Measurements from ENCODE around the gene EML2.
A peak's percentile ranks its signal among the peaks of the same experiment; 100 is the strongest.

The EML2 gene

DNA sequence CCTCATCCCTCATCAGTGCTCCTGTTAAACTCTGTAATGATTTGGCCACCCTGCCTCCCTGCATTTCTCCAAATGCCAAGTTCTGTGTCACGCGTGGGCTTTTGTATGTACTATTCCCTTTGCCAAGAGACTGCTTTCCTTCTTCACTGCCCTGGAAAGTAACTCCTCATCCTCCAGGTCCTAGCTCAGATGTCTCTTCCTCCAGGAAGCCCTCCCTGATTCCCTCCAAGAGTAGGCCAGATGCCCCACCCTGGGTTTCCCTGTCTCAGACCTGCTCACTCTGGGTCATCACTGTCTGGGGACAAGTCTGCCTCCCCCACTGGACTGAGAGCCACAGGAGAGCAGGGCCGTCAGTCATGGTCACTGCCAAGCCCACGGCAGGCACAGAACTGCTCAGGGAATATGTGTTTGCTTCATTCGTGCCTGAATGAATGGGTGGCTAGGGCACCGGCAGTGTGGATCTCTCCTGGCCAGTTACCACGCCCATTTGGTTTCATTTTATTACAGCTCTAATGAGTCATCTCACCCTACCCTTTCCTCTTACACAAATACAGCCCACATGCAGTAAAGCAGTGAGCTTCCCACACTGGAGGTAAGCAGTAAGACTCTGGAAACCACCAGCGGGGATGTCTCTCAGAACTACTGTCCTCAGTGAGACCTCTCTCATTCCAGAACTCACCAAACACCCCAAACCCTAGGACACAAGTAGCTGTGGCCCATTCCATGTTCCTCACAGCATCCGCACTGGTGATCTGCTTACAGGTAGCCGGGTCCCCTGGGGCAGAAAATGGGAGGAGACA is 25.1 kb downstream of the EML2 start:
- no peak for DNase-seq

DNA sequence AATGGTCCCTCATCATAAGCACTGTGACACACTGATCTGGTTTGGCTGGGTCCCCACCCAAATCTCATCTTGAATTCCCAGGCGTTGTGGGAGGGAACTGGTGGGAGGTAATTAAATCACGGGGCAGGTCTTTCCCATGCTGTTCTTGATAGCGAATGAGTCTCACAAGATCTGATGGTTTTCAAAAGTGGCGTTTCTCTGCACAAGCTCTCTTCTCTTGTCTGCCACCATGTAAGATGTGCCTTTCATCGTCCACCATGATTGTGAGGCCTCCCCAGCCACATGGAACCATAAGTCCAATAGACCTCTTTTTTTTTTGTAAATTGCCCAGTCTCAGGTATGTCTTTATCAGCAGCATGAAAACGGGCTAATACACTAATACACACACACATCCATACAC is 30.2 kb downstream of the EML2 start:
- no peak for DNase-seq

DNA sequence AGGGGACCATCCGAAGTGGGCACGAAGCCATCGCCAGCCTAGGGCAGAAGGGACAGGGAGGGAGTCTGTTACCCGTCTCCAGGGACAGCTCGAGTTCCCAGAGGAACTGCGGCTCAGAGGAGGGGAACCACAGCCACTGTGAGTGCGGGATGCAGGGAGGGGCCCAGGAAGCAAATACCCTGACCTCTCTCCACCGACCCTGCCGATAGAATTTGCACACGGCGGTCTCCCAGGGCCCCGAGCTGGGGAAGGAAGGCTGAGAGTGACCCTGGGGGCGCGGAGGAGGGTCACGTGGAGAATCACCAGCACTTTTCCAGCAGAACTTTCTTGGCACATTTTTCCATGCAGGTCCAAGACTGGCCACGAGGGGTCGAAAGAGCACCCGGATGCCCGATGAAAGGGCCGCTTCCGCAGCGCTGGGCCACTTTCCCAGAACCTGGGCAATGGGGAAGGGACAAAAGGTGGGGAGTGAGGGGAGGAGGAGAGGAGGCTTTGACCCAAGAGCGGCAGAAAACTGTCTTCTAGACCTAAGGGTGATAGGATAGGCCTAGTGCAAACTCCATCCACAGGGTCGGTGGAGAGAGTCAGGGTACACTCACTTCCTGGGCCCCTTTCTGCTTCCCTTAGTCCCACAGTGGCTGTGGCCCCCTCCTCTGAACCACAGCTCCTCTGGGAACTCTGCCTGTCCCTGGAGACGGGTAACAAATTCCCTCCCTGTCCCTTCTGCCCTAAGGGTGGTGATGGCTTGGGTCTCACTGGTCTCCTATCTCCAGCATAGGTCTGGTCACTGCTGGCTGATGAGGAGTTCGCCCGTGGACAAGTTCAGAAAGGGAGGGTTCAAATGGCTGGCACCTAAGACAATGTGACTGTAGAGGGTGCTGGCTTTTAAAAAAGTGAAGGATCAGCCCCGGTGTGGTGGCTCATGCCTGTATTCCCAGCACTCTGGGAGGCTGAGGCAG is 31.8 kb downstream of the EML2 start:
- DNase-seq, result peak; percentile 43

DNA sequence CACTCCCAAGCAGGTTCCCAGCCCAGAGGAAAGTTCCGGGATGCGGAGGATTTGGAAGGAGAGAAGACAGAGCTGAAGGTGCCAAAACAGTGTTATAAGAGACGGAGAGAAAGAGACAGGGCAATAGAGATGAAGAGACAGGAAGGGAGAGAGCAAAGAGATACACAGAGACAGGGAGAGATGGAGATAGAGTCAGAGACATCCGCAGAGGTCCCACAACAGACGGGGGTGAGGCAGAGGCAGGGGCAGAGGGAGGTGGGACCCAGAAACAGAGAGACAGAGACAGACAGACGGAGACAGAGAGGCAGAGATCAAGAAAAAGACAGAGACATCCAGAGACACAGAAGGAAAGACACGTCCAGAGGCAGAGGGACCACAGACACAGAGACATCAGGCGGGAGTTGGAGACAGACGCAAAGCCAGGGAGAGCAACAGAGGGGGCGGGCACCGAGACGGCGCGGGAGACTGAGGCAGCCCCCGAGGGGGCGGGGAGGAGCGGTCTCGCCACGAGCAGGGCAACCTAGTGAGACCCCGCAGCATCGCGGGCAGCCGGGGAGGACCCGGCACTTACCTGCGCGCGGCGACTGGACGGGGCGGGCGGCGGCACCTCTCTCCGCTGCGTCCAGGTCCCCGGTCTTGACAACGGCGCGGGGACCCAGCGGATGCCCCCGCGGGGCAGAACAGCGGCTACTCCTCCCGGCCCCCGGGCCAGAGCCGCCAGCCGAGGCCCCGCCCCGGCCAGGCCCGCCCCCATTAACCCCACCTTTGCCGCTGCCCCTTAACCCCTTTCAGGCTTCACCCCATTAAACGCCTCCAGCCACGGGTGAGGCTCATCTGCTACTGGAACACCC is 37.4 kb downstream of the EML2 start, which contains the start of gene GPR4:
Gene GPR4 (minus strand): TSS at position 689 of the 851 bp plus-strand sequence. CDS start 10,346 bp downstream, outside the sequence.
- no peak for DNase-seq

DNA sequence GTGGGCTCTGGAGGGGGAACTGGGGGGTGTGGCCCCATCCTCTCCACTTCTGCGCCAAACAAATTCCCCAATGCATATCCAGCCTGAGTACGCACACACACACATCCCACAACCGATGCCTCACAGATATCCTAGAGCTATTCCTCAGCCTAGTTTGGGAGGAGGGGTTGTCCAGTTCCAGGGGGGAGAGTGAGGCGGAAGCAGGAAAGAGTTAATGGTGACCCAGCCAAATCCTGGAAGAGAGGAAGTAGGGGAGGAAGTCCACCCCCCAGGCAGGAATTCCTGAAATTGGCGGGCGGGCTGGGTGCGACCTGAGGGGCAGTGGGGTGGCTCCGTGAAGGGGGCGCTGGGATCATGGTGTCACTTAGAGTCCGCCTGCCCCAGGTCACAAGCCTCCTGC is 38.1 kb downstream of the EML2 start:
- DNase-seq, result no peak

DNA sequence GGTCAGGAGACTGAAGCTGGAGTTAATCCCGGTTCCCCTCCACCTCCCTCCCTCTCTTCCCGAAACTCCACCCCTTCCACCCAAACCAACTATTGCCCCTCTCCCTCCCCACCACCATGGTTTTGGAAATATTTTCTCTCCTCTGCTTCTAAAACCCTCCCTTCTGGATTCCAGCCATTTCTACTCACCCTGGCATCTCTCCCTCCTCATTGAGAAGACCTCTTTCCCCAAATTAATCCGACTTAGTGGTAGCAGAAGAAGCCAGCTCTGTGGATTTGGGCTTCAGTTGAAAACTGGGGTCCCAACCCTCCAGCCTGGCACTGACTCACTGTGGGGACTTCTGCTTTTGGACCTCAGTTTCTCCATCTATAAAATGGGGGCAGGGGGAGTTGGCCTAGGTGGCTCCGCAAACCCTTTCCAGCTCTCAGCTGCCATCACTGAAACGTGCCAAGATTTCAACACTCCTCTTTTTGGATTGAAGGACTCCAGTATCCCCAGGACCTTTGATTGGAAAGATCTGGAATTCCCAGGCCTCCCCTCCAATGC is 38.8 kb downstream of the EML2 start:
- DNase-seq, result no peak

DNA sequence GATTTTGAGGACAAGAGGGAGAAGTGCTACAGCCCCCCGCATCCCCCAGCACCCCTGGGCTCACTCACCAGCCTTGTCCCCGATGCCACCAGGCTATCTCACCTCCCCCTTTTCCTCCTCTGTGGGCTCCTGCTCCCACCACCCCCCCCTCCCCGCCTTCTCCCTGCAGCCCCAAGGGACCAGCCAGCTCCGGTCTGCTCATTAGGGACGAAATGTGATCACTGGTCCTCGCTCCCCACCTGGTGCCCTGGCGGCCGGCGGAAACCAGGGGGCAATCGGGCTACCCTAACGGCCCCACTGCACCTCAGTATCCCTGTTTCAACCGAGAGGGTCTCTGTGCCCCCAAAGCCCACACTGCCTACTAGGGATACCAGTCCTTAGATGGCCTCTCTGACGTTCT is 39.9 kb downstream of the EML2 start:
- DNase-seq, result no peak

DNA sequence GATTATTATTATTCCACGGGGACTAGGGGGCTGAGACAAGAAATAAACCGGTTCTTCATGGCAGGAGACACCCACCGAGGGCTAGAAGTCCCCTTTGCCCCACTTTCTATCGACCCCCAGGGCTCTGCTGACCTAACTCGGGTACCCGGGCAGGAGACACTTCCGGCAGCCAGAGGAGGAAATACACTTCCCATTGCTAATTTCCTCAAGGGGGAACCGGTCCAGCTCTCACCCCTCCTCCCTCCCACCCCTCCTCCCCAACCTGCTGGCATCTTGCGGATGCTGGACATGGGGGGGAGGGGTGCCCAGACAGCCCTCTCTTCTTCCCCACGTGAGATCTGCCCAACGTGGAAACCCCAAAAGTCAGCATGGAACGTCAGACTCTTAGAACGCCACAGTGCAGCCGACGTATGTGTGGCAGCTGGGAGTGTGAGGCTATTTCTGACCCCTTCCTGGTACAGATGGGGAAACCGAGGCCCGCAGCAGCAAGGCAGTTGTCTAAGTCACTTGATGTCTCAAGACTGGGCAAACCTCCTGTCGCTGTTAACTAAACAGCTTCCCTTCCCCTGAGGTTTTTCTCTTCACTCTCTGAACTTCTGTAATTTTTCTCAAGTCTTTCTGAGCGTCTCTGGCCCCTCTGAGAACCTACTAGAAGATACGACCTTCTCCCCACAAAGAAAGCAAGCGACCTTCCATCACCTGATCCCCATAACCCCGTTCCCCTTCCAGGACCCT is 40.8 kb downstream of the EML2 start:
- no peak for DNase-seq

DNA sequence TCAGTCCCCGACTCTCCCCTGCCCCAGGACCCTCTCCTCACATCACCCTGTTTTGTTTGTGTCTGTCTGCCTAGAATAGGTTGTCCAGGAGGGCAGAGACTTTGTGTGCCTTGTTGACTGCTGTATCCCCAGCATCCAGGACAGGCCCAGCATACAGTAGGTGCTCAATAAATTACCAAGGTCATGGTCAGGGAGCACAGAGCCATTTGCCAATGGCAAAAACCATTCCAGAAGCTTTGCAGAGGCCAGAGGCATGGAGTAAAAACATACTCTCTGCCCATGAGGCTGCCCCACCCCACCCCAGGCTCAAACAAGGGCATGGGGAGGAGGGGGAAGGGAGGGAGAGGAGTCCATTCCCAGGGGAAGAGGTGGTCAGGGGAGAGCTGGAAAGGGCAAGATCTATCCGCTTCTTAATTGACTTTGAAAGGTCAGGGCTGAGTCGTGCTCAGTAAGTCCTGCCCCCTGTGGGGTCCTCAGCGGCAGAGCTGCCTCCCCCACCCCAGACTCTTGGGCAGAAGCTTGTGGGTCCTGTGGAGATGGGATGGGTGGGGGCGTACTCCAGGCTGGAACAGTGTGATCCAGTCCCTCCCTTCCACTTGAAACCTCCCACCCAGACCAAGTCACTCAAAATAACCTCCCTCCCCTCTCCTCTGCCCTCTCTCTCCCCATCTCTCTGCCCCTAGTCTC is 41.6 kb downstream of the EML2 start:
- no peak for DNase-seq

DNA sequence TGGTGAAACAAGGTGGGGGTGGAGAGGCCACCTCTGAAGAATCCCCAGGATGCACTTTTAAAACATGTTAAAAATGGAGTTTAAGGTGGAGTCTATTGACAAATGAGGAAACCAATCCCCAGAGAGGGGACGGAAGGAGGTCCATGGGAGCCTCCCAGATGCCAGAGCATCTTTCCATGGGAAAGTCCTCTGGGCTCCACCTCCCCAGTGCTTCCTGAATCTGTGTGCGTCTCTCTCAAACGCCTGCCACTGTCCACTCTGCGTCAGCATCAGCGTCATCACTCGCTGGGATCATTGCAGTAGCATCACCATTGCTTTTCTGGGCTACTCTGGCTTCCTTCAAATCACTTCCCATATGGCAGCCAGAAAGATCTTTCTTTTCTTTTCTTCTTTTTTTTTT is 43.4 kb downstream of the EML2 start:
- no peak for DNase-seq

DNA sequence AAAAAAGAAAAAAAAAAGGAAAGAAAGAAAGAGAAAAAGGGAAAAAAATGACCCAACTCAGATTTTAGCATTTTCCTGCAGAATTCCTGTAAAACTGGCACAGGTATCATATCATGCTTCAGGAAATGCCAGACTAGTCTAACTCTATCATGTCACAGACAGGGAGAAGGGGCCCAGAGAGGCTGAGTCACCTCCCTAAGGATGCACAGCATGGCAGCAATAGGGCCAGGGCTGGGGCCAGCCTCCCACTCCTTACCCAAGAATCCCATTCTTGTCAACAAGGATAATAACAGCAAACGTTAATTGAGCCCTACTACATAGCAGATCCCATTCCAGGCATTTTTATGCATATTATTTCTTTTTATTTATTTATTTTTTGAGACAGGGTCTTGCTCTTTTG is 45.7 kb downstream of the EML2 start:
- no peak for DNase-seq

DNA sequence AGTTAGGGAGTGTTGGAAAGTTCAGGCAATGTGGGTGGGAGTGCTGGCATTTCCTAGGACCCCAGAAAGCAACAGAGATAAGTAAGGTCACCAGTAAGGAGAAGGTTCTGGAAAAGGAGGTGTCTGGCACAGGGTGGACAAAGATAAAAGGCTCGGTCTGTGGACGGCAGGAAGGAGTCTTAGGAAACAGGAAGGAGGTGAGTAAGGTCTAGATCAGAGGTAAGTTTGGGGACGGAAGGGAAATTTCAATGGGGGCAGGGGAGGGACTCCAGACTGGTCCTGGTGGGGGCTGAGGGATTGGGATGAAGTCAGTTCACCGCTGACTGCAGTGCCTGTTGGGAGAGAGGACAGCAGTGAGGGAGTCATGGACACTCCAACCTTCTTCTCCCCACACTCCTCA is 46.8 kb downstream of the EML2 start:
- no peak for DNase-seq

DNA sequence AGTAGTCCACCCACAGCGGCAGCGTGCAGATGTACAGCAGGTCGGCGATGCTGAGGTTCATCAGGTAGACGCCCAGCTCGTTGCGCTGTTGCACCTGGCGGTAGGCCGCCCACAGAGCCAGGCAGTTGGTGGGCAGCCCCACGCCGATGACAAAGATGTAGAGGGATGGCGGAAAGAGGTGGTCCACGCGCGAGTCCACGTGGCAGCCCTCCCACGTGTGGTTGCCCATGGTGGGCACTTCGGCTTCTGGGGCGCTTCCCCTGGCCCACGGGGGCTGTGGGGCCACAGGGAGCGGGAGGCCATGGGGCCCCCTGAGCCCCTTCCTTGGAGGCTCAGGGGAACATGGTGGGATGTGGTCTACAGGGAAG is 47.6 kb downstream of the EML2 start:
- no peak for DNase-seq

DNA sequence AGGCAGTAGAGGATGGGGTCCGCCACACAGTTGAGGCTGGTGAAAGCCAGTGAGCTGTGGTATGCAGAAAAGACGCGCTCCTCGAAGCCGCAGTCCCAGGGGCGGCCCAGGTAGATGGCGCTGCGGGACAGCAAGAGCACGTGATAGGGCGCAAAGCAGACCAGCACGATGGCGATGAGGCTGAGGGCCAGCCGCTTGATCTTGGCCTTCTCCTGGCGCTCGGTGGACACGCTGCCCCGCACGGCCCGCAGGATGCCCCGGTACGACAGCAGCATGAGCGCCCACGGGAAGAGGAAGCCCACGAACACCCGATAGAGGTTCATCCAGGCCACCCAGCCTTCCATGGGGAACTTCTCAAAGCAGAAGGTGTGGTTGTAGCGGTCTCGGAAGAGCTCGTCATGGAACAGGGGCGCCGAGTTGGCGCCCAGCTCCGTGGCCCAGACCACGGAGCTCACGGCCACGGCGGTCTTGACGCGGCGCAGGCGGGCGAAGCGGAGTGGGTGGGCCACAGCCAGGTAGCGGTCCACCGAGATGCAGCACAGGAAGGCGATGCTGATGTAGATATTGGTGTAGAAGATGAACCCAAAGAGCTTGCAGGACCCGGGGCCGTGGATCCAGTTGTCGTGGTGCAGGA is 48.1 kb downstream of the EML2 start:
- DNase-seq, result peak; percentile 14

DNA sequence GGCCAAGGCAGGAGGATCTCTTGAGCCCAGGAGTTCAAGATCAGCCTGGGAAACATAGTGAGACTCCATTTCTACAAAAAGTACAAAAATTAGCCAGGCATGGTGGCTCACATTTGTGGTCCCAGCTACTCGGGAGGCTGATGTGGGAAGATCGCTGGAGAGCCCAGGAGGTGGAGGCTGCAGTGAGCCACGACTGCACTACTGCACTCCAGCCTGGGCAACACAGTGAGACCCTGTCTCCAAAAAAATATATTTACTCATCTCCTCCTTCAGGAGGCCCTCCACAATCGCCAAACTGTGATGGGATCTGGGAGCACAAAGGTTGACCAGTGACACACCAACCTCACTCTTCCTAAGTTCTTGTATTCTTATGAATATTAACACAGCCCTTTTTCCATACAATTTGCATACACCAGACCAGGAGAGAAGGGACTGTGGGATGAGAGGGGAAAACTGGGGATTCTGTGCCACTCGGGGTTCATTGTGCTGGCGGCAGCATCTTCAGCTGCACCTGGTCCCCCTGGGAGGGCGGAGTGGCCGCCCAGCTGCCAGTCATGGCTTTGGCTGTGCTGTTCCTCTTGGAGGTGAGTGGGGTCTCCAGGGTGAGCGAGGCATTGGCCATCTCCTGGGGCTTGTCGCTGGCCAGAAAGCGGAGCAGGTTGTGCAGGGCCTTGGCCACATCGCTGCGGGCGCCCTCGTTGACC is 48.7 kb downstream of the EML2 start:
- no peak for DNase-seq

DNA sequence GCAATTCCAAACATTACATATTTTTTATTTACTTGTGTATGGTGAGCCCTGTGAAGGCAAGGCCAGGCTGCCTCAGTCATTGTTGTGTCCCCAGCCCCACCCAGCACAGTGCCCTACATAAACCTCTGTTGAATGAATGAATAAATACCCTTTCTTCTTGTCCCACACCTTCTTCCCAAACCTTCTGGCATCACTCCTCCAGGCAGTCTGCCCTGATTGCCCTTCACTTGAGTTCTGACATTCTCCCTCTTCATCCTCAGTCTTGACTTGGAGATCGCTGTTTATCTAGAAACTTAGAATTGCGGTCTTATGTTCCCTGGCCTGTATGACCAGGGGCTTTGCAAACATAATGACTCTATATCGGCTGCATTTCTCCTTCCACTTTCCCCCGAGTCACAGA is 49.4 kb downstream of the EML2 start:
- DNase-seq, result no peak

DNA sequence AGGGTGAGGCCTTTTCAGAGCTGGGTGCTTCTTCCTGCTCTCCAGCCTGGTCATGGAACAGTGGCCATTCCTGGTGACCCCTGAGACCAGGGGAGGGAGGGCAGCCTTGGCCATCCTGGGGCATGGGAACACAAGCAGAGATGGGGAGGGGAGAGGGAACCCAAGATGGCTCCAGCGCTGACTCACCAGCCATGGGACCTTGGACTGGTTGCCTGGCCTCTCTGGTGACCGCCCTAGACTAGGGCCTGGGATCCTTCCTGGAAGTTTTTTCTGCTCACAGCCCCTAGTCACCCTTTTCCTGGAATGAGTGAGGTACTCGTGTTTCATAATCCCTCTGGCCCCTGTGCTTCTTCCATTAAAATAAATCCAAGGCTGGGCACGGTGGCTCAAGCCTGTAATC is 51.3 kb downstream of the EML2 start:
- DNase-seq, result no peak

DNA sequence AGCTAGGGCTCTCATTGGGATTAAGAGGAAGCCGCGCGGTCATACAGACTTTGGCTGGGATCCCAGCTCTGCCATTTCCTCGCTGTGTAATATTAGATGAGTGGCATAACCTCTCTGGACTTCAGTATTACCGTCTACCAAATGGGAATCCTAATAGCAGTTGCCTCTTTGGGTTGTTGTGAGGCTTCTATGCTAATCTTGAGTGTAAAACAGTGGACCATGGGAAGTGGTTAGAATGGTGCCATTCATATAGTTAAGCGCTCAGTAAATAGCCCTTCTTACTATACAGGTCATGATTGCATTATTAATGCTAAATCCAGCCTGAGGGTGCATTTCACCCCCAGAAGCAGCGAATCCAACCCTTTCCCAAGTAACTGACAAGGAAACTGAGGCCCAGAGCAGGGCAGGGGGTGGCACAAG is 54.0 kb downstream of the EML2 start:
- DNase-seq, result no peak

DNA sequence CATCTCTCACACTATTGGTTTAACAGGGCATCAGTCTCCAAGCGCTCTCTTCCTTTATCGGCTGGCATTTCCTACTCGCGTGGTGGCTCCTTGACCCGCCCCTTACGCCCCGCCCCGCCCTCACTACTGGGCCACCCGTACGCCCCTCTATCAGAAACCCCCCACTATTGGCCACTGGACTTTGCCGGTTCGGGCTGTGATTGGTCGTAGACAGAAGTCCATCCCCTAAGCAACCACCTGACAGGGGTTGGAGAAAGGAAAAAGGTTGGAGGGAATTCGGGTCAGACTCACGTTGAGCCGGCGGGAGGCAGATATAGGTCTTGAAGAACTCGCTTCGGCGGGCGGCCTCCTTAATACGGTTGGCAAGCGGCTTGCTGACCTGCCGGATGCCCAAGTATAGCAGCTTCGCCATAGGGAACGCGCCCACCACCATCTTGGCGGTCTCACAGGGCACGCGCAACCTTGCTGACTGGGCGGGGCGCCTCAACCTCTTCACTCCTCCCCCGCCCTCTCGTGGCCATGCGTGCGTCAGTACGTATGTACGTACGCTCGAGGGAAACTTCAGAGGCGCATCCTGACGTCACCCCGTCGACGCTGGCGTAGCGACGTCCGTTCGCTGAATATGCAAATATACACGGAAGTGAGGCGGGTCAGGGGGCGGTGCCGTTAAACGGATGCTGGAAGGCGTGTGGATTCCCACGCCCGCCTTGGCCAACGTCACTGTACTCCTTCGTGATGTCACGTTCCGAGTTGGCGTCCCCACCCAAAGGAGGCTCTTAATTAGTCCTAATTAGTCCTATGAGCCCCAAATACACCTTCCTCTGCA is 54.7 kb downstream of the EML2 start, which contains the start of gene OPA3:
Gene OPA3 (minus strand): TSS at position 471 of the 826 bp plus-strand sequence. CDS start 38 bp downstream, at position 433.
- peak; percentile 99 for DNase-seq
